Left lobe of liver (tissue), 2 donors: ENCODE results near the gene DCTD. TPM values are rescaled to one million over a fixed set of nuclear protein-coding genes. Genes with fewer than 3 reads are reported as not detected.

Source experiments
- ATAC-seq: fragments of 200-7000 bp; cut with Tn5 transposase; one replicate; pipeline ENCODE4 v1.9.1; 2020; ENCODE audit warnings: mild to moderate bottlenecking, moderate library complexity
- DNase-seq: peaks from one replicate; pipeline ENCODE4 v3.0.0-alpha.2; 2020; ENCODE audit warnings: low spot score
- total RNA-seq: library from RNA; stranded (reverse); gene quantifications from one replicate; pipeline ENCODE4 v1.2.1, GENCODE V29; 2021
- donor health status: DM: no; HTN: no; CAD: no; lungs with moderate emphysema.
- donor health status: DM: no; HTN: yes; CAD: no.

Gene DCTD
- total RNA-seq = 56.9 TPM

DNA sequence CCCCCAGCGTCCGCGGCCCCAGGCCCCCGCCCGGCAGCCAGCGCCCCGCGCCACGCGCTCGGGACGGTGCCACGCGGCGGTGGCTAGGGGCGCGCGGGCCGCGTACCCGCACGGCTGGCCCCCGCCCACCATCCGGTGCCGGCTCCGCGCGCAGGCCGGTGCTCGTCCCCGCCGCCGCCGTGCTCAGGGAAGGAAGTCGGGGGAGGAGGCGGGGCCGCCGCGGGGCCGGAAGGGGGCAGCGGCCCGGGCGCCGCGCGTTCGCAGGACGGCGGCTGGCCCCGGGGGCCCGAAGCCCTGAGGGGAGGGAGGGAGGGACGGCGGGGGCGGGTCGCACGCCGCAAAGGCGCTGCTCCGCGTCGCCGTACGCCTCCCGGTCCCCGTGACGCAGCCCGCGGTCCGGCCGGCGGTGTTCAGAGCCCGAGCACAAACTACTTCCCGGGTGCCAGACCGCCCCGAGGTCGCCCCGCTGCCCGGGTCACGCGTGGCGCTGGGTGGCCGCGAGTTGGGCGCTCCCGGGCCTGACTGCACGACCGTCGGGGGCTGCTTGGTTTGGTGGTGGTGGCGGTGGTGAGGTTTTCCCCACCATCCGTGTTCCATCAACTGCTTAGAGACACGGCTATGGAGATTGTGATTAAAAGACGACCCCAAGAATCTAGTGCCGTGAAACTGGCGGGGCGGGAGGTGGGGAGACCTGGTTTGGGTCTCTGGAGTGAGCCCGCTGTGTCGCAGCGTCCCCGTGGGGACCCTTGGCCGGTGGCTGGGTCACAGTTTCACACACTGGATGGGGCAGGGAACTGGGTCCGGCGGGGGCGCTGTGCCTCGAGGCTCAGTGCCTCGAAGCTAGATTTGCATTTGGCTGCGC lies at the start of gene DCTD:
TSS of gene DCTD (minus strand) at position 205 of the 862 bp plus-strand sequence. CDS start 1,818 bp downstream, outside the sequence.
- ATAC-seq (peak; percentile 91), DNase-seq (peak; percentile 81)

- ATAC-seq = no peak
- no peak for DNase-seq
These were observed 43.6 kb upstream of the DCTD start for GRCh38 chr4:182960746-182961145.

DNA sequence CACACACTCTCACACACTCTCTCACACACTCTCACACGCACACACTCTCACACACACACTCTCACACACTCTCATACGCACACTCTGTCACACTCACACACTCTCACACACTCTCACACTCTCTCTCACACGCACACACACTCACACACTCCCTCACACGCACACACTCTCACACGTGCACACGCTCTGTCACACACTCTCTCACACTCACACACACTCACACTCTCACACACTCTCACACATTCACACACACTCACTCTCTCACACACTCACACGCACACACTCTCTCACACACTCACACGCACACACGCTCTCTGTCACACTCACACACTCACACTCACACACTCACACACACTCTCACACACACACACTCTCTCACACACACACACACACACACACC lies 43.0 kb upstream of the DCTD start:
- ATAC-seq = no peak
- no peak for DNase-seq

DNA sequence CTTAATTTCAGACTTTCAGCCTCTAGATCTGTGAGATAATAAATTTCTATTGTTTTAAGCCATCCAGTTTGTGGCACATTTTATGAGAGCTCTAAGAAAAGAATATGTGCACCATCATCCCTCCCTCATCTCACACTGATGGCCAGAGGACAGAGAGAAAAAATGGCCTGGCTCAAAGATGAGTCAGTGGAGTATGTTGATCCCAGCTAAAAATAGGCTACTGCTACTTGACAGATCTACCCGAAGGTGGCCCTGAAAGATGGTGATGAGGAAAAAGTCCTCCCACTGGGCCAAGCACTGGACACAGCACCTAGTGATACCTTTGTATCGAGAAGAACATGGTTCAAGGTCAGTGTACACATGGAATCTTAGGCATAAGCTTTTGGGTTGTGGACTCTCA lies 38.2 kb upstream of the DCTD start:
- DNase-seq = no peak
- ATAC-seq = no peak

DNA sequence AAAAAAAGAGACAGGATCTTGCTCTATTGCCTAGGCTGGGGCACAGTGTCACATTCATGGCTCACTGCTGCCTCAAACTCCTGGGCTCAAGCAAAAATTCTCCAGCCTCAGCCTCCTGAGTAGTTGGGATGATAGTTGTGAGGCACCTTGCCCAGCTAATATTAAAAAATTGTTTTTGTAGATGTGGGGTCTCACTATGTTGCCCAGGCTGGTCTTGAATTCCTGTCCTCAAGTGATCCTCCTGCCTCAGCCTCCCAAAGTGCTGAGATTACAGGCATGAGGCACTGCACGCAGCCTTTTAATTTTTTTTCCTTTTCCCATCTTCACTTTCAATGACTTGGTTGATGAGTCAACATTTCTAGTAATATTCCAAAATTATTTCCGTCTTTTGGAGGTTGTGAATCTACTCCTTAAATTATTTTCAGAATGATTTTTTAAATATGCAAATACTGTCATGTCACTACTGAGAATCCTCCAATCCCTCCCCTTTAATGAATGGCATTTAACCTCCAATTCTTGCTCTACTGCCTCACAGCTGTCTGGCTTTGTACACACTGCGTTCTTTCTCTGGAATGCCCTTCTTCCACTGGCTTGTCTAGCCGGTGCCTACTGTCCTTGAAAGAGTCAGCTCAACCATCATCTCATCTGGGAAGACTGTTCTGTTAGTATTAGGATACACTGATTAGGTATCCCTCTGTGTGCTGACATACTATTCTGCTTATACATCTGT lies 27.5 kb upstream of the DCTD start:
- no peak for ATAC-seq
- no peak for DNase-seq

- DNase-seq (no peak), ATAC-seq (no peak)
These were observed 22.5 kb upstream of the DCTD start for GRCh38 chr4:182939680-182940079.

DNA sequence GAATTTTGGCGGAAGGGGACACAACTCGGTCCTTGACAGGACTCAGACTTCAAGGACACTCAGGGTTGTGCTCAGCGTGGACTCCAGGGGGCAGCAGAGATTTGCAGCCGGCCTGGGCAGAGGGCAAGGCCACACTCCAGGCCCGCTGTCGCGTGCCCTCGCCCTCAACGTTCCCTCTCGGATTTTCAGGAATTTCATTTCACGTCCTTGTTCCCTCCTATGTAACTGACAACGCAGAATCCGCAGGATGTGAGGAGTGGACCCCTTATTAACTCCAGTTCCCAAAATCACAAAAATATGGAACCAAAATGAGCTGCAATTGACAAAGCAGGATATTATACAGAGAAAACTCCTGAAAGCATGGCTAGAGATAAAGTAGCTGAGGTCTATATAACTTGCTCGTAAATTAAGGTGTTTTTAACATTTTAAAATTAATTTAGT lies 21.0 kb upstream of the DCTD start:
- DNase-seq (peak; percentile 79), ATAC-seq (peak; percentile 100)

GRCh38 chr4:182937268-182938204 lies 20.4 kb upstream of the DCTD start:
- ATAC-seq = peak; percentile 17

DNA sequence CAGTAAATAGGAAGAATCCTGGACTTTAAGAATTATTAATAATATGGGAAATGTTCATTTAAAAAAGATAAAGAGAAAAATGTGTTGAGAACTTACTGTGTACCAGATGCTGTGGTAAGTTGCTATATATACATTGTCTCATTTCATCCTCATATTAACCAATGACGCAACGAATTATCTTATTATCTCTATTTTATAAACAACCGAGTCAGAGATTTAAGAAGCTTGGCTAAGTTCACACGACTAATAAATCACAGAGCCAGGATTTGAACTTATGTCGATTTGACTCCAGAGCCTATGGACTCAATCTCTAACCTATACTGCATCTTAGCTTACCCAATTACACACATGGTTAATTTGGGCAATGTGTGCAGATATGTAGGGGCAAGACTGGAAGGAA lies 15.5 kb upstream of the DCTD start:
- DNase-seq (no peak), ATAC-seq (no peak)

More at GRCh38 chr4:182937268-182938204, 20.4 kb upstream of the DCTD start:
- DNase-seq = no peak

DNA sequence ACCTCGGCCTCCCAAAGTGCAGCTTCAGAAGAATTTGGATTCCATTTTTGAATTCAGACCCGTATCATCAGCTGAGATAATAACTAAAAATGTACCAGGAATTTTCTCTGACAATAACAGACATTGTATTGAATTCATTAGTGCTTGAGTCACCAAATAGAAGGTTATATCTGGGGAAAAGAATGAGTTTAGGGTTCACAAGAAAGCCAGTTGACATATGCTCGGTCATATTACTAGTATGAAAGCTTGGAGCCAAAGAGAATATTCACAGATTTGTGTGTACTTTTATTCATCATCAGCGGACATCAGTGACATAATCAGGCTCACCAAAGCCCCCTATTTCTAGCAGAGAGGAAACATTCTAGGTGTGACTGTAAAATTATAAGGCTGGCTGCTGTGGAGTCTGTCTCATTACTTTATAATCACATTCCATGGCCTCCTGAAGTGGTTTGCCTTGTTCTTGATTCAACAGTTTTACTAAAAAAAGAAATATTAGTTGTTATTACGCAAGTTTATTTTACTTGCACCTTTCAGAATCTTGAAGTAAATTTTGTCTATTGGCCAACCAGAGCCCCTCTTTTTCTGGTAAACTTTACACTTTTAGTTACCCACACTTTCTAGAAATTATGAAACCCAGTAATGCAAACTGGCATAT lies 14.6 kb upstream of the DCTD start:
- no peak for DNase-seq
- no peak for ATAC-seq

- DNase-seq (no peak), ATAC-seq (no peak)
These were observed 13.7 kb upstream of the DCTD start for GRCh38 chr4:182930889-182931288.

DNA sequence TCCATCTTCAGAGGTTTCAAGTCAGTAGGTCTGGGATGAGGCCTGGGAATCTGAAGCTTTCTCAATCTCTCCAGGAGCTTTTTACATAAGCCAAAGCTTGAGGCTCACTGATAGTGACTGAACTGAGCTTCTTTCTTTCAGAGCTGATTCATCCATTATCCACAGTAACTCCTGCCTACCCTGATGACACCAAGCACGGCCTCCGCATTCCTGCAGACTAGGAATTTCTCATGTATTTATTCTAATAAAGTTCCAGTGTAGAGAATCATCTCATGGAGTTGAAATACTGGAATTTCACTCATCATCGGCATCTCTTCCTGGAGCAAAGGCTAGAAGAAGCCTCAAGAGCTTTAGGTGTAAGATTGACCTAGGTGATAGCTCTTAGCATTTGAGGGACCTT lies 12.1 kb upstream of the DCTD start:
- ATAC-seq (no peak), DNase-seq (no peak)

DNA sequence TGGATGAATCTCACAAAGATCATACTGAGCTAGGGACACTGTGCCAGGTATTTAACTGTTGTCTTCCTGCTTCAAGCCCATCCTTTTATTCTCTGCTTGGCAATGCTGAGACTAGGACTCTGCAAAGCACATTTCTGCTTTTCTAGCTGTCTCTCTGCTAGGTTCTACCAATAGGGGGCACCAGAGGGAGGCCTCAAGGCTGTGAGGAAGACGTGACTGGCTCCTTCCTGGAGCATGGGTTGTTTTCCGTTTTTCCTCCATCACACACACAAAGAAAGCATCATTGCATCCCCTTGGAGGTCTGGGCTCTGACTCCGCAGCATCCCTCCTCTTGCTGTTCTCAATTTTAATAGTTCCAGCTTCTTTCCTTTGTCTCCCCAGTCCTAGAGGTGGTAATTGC lies 10.9 kb upstream of the DCTD start:
- ATAC-seq = no peak
- DNase-seq = no peak

- ATAC-seq = no peak
- DNase-seq = no peak
These were observed 10.3 kb upstream of the DCTD start for GRCh38 chr4:182927505-182927904.

DNA sequence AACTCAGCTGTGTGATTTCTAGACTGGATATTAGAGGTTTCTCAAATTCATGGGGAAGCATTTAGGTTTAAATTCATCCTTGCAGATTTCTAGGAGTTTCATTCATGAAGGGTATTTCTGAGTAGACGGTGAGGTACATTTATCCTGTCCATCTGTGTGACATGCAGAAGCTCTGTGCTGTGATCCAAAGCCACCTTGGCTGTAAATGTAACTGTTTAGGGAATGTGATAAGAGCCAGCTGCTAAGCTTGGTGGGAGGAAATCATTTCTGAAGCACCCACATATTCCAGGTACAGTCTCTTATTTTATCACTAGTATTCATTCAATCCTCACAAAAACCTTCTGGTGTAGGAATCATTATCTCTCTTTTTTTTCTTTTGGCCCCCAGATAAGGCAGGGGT lies 8.7 kb upstream of the DCTD start:
- no peak for DNase-seq
- ATAC-seq = no peak

- peak; percentile 82 for DNase-seq
These were observed 8.1 kb upstream of the DCTD start for GRCh38 chr4:182925298-182925757.

DNA sequence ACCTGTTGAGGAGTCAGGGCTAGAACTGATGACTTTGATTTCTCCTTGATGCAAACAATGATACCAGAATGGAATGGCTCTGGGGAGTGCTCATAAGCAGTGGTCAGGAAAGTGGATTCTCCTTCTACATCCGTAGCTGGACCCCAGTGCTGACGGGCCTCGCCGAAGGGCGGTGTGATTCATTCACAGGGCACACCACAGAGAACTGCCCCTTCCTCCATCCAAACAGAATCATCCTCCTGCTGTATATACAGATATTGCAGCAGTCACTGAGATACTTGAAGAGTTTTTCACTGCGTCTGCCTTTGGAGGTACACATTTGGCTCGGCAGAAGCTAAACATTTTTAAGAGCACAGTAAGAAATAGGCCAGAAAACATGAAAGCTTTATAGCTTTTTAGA lies 7.3 kb upstream of the DCTD start:
- DNase-seq (no peak), ATAC-seq (no peak)

More at GRCh38 chr4:182925298-182925757, 8.1 kb upstream of the DCTD start:
- peak; percentile 98 for ATAC-seq

DNA sequence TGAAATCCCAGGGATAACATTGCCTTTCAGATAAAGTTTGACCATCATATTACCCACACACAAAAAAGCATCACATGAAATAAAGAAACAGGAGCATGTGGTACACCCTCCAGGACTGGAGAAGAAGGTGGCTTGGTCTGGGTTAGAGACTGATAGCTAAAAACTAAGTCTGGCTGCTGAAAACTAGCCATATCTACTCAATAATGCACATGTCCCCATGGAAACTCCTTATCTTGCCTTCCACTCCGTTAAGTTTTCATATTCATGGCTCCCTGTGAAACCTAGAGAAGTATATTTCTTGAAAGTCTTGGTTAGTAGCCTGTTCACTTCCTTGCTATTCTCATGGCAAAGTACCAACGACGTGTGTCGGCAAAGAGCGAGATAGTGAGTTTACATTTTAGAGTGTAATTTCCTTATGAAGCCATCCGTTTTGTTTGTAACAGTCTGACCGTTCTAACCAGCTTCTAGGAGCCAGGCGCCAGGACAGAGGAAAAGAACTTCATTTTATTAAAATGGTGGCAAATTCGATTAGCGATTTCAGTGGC lies 6.7 kb upstream of the DCTD start:
- no peak for DNase-seq
- ATAC-seq = no peak

DNA sequence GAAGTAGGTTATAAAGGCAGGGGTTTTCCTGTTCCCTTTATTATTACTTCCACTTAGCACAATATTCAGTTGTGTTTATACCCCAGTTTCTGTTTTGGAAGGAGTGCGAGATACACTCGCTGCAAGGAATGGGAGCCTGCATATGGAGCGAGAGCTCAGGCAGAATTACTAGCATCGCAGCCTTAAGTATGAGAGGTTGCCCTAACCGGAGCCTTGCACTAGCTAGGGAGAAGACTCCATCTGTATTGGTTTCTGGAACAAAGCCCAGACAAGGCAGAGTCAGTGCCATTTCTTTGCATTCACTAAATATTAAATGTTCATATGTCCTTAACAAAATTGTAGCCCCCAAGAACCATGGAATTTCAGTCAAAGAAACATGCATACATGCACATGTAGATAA lies 6.2 kb upstream of the DCTD start:
- ATAC-seq (no peak), DNase-seq (no peak)
